Activated CD4-positive, alpha-beta T cell treated with anti-CD3 and anti-CD28 coated beads for 1 hour (primary cell): ENCODE measurements around the gene CRYGS.
"Not testable (repeated sequence)": the region's sequence is repeated elsewhere in the genome, so short reads cannot be mapped to it uniquely, and the experiment has no call there.

Source experiments
- DNase-seq: peaks from one replicate; pipeline ENCODE4 v3.0.0-alpha.2; 2020

CRYGS gene

GRCh38 chr3:186515125-186515524, 29.1 kb downstream of the CRYGS start:
- no peak for DNase-seq

- no peak for DNase-seq
These were observed 29.7 kb downstream of the CRYGS start for GRCh38 chr3:186514296-186515002.

GRCh38 chr3:186513386-186513785, 30.8 kb downstream of the CRYGS start:
- no peak for DNase-seq

- DNase-seq: no peak
These were observed 31.4 kb downstream of the CRYGS start for GRCh38 chr3:186512570-186513302.

GRCh38 chr3:186511702-186512101, 32.5 kb downstream of the CRYGS start:
- no peak for DNase-seq

GRCh38 chr3:186511245-186511644, 32.9 kb downstream of the CRYGS start:
- no peak for DNase-seq

DNA sequence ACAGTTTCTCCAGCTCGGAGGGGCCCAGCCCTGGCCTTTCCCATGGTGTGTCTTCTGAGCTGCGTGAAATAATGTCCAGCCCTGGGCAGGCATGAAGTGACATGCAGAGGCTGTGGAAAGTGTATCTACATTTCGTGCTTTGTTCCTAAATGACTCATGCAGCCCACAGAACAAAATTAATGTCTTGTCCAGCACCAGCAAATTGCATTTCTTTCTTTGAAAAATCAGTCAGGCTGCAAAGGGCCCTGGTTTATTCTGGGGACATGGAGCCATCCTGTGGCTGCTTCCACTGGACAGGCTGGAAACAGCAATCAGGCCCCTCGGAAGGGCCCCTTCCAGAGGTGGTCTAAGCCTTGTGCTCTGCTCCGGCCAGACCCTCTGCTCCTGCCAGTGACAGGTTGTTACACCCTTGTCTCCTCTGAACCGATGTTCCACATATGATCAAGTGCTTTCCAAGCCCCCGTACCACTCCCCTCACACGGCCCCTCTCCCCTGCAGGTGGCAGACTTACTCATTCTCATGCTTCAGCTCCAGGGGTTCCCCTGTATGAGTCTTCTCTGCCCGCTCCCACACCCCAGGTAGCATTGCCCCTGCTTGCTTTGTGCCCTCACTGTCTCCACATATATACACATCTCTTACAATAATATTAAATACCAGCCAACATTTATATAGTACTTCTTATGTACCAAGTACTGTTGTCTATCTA, 33.7 kb downstream of the CRYGS start:
- DNase-seq: no peak

DNA sequence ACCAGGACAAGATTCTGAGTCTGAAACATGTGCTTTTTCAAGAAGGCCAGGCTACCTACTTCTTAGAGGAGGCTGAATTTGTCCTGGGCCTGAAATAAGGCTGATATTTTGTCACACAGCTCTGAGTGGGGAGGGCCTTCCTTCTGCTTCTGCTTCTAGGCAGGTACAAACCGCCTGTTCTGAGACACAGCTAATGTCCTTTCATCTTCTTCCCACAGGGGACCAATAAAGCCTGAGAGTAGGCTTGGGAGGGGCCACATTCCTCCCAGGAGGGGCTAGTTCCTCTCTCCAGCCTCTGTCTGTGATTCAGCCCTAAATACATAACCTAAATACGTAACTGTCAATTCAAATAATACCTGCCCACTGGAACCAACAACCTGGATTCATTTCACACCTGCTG, 34.8 kb downstream of the CRYGS start:
- no peak for DNase-seq

DNA sequence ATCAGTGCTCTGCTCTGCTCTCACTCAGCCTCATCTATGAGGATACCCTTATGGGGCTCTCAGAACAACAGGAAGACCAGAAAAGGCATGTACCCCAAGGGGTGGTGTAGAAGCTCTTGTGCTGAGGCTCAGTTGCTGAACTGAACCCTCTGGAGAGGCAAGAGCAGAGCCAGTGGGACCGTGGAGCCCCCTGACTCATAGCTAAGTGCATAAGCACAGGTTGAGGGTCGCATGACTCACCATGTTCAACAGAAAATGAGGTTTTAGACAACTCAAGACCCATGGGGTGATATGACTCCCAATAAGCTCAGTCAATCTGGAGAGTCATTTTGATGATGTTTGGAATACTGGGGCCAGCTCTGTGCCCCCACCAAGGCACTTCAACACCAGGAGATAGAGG, 37.3 kb downstream of the CRYGS start:
- no peak for DNase-seq

DNA sequence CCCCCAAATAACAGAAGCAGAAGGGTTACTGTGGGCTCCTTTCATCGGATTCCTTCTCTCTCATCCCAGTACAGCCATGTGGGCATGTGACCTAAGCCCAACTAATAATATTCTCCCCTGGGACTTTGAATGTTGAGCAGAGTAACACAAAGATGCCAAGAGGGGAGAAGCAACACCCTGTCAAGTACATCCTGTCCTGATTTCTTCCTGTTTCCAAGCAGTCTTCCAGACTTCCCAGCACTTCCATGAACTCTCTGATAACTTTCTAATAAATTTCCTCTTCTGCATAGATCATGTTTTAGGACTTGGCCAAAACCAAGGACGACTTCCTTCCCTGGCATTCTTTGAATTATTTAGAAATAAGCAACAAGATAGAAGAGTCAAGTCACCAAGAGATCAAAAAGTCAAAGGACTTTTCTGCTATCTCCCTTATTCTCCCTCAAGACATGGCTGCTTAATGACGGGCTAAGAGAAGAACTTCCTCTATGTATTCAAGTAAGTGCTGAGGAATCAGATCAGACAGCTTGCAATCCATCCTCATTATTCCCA, 37.9 kb downstream of the CRYGS start:
- no peak for DNase-seq

DNA sequence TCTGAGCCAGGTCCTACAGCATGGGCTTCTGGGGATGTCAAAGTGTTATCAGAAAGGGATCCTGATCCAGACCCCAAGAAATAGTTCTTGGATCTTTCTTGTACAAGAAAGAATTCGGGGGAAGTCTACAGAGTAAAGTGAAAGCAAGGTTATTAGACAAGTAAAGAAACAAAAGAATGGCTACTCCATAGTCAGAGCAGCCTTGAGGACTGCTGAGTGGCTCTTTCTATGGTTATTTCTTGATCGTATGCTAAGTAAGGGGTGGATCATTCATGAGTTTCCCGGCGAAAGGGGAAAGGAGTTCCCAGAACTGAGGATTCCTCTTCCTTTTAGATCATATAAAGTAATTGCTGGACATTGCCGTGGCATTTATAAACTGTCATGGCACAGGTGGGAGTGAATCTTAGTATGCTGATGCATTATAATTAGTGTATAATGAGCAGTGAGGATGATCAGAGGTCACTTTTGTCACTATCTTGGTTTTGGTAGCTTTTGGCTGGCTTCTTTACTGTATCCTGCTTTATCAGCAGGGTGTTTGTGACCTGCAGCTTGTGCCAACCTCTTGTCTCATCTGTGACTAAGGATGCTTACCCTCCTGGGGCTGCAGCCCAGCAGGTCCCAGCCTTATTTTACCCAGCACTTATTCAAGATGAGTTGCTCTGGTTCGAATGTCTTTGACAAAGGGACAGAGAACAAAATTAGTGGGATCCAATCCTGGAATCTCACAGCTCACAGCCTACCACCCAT, 41.0 kb downstream of the CRYGS start:
- DNase-seq: no peak

DNA sequence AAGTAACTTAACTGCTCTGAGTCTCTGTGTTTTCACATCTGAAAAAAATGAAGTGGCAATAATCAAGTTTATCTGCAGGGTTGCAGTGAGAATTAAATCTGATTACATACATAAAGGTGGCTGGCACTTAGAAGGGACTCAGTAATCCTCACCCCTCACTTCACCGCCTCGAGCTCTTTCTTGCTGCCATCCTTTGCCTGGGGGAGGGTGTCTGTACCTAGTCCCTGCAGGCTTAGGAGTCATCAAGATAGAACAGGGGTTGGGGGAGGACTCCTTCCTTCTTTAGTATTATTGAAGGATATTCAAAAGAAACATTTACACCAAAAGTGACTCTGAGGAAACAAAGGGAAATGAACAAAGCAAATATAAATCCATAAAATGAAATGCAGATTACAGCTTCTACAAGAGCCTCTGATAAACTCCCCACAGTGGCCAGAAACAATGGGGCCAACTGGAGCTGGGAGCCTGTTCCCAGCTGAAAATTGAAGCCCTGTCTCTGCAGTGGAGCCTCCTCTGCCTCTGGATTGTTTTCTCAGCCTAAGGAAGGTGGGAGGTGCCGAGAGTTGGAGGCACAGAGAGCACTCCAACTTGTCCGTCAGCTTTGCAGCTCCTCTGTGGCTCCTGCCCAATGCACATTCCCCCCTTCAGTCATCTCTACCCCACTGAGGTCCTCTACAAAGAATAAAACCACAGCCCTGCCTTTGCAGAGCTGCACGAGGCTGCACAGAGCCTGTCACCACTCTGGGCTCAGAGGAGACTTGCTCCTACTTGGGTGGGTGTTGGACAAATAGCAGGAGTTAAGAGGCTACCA, 41.8 kb downstream of the CRYGS start:
- DNase-seq: no peak

DNA sequence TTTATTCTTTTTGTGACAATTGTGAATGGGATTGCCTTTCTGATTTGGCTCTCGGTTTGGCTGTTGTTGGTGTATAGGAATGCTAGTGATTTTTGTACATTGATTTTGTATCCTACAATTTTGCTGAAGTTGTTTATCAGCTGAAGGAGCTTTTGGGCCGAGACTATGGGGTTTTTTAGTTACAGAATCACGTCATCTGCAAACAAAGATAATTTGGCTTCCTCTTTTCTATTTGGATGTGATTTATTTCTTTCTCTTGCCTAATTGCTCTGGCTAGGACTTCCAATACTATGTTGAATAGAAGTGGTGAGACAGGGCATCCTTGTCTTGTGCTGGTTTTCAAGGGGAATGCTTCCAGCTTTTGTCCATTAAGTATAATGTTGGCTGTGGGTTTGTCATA, 44.2 kb downstream of the CRYGS start:
- DNase-seq: not testable (repeated sequence)

DNA sequence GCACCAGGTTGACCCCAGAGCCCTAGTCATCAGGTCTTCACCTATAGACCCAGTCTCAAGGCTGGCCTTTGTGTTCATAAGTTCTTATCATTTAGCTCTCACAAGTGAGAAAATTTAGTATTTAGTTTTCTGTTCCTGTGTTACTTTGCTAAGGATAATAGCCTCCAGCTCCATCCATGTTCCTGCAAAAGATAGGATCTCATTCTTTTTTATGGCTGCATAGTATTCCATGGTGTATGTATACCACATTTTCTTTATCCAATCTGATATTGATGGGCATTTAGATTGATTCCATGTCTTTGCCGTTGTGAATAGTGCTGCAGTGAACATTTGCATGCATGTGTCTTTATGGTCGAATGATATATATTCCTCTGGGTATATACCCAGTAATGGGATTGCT, 46.2 kb downstream of the CRYGS start:
- DNase-seq: not testable (repeated sequence)

DNA sequence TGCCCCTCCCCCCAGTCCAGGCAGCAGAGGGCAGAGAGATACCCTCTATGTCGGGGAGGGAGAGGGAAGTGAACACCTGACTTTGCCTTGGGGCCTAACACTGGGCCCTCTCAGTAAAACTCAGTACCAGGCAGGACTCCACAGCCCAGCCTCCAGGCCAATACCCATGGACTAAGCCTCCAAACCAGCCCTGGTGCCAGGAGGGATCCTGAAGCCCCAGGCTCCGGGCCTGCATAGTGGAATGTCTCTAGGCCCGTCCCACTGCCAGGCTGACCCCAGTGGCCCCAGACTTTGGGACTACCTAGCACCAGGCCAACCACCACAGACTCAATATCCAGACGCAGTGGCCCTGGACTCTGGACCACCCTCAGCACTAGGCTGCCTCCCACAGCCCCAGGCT, 46.6 kb downstream of the CRYGS start:
- DNase-seq: no peak

GRCh38 chr3:186496635-186497034, 47.5 kb downstream of the CRYGS start:
- no peak for DNase-seq

- DNase-seq: no peak
These were observed 48.2 kb downstream of the CRYGS start for GRCh38 chr3:186496016-186496415.

GRCh38 chr3:186493525-186494255, 50.5 kb downstream of the CRYGS start:
- DNase-seq: no peak

DNA sequence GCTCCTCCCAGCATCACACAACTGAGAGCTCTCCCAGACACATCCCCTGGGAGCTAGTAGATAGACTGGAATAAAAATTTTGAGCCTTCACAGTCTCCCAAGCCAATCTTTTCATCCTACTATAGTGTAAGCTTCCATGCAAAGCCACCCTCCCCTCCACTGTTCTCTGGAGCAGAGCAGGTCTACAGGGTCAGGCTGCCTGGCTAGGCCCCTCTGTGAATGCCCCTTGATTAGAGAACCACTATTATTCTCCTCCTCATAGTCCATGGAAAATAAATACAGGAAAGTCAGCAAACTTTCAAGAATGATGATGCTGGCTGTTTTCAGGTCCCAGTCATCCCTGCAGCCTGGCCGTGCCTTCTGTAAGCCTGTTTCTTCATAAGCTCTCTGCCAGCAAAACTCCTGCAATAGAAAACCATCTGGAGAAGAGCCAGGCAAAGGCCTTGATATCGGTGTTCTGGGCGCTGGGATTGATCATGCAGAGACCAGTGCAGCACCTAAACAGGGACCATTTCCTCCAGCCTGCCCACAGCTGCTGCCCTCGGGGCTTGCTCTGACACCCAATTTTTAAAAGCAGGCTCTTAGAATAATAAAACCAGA, 51.7 kb downstream of the CRYGS start:
- no peak for DNase-seq

GRCh38 chr3:186489507-186489906, 54.7 kb downstream of the CRYGS start:
- no peak for DNase-seq
